ENCODE data around the gene CLTC. TPM values are rescaled to one million over a fixed set of nuclear protein-coding genes. Genes with fewer than 3 reads are reported as not detected.

CLTC gene
- total RNA-seq, 2 experiments from 2014 or later: 81.5 to 89.9 TPM

- H3K4me3 ChIP-seq (ENCODE audit: low read length): no peak overlapping the region
- ChIA-PET CTCF (no interaction called here), POLR2A (interaction anchor here (1.4 kb wide), 1 partner anchor 19 kb away, joined by 3 read pairs; the partner anchor contains the start of gene CLTC)
- H3K4me1 ChIP-seq (ENCODE audit: insufficient read depth, low read length): peaks cover 29% of the 10 kb centered on the region
- no peaks in the 10 kb centered on the region for H3K9me3 ChIP-seq (ENCODE audit: control insufficient read depth in 1 of 2, insufficient read depth in 1 of 2, low read length in 2 of 2)
- TF ChIP-seq CTCF (IDR thresholded peaks at IDR 0.05): no peak
- H3K27ac Mint-ChIP-seq: no peak overlapping the region
- ATAC-seq (ENCODE audit: poor library complexity): no peak
- no peak overlapping the region for H3K27ac ChIP-seq (ENCODE audit: low read depth in 1 of 2, low read length in 2 of 2)
- no peaks in the 10 kb centered on the region for H3K36me3 ChIP-seq (ENCODE audit: insufficient read depth, low read length)
- no peaks in the 10 kb centered on the region for H3K27me3 Mint-ChIP-seq
- no peak for DNase-seq
- no peaks in the 10 kb centered on the region for H3K27me3 ChIP-seq (ENCODE audit: control insufficient read depth in 1 of 2, insufficient read depth in 2 of 2, low read length in 2 of 2)
- peaks cover 79% of the 10 kb centered on the region for H3K4me1 Mint-ChIP-seq (ENCODE audit: low read depth)
- intact Hi-C loops (cut with DNase I, micrococcal nuclease): no loop called here
- peaks cover 16% of the 10 kb centered on the region for H3K36me3 Mint-ChIP-seq (ENCODE audit: low read depth)
- H3K4me3 Mint-ChIP-seq: no peak overlapping the region
- no peaks in the 10 kb centered on the region for H3K9me3 Mint-ChIP-seq
Observed at GRCh38 chr17:59638553-59638952, 18.9 kb downstream of the CLTC start.

DNA sequence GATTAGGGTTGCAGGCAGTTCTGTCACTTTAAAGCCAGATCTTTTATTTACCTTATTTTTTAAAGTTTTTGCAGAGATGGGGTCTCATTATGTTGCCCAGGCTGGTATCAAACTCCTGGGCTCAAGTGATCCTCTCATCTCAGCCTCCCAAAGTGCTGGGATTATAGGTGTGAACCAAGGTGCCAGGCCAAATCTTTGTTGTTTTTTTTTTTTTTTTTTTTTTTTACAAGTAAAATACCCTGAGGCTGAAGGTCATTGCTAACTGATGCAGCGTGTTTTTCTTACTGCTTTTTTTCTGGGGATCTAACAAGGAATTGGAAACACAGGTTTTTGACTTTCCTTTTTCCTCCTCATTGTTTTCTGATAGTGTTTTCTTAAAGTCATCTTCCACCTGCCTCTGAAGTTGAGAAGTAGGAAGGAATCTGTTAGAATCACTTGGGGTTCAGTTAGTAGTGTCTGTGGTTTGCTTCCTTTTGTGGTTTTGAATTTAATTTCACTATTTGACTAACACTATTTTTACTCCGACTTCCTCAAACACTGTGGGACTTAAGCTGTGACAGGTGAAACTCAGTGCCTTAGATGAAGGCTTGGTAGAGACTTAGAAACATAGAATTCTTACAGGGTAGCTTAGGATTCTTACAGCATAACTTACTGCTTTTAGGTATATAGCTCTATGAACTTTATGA is 22.2 kb downstream of the CLTC start:
- H3K36me3 Mint-ChIP-seq (ENCODE audit: low read depth): peaks cover 33% of the 10 kb centered on the region
- ChIA-PET POLR2A (interaction anchor here (0.9 to 3.4 kb wide), 2 partner anchors 23 to 77 kb away, joined by 3 to 32 read pairs; partner anchors contain the start of genes CLTC and DHX40), CTCF (interaction anchor here (0.7 to 1.1 kb wide), 2 partner anchors 11 to 70 kb away, joined by 3 read pairs; no protein-coding TSS in a partner anchor)
- H3K9me3 ChIP-seq (ENCODE audit: control insufficient read depth in 1 of 2, insufficient read depth in 1 of 2, low read length in 2 of 2): no peaks in the 10 kb centered on the region
- H3K27me3 Mint-ChIP-seq: no peaks in the 10 kb centered on the region
- DNase-seq (peak in 3 of 14 experiments; percentile 41 to 63 (median 49)), ATAC-seq (ENCODE audit: poor library complexity) (peak; percentile 89)
- no peak for TF ChIP-seq CTCF (IDR thresholded peaks at IDR 0.05)
- H3K4me3 Mint-ChIP-seq: peak overlapping the region; percentile 32
- H3K9me3 Mint-ChIP-seq: no peaks in the 10 kb centered on the region
- H3K36me3 ChIP-seq (ENCODE audit: insufficient read depth, low read length): peaks cover 30% of the 10 kb centered on the region
- intact Hi-C loops (cut with DNase I, micrococcal nuclease): loop anchor here in 1 of 2 experiments (1.0 to 10.0 kb wide), 2 partner anchors 23 to 63 kb away; partner anchors contain the start of genes CLTC, PTRH2 and VMP1
- no peak overlapping the region for H3K27ac ChIP-seq (ENCODE audit: low read depth in 1 of 2, low read length in 2 of 2)
- peak overlapping the region; percentile 62 for H3K27ac Mint-ChIP-seq
- H3K27me3 ChIP-seq (ENCODE audit: control insufficient read depth in 1 of 2, insufficient read depth in 2 of 2, low read length in 2 of 2): no peaks in the 10 kb centered on the region
- H3K4me1 Mint-ChIP-seq (ENCODE audit: low read depth): peaks cover 63% of the 10 kb centered on the region
- H3K4me3 ChIP-seq (ENCODE audit: low read length): no peak overlapping the region
- peaks cover 23% of the 10 kb centered on the region for H3K4me1 ChIP-seq (ENCODE audit: insufficient read depth, low read length)

DNA sequence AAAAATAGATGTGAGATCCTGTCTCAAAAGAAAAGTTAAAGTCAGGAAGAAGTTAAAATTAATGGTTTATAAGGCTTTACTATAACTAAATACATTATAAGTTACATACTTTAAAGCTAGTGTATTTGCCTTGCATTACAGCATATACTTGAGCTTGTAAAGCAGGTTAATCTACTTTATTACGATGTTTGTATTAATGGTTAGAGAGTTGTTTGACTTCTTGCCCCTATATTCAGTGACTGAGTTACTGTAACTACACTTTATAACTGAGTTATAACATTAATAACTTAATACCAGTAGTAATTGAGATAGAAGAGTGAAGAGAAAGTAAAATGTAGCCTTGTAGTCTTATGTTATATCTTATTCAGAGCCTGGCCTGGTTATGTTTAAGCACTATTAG is 22.9 kb downstream of the CLTC start:
- no peak for DNase-seq
- Mint-ChIP-seq H3K36me3 (ENCODE audit: low read depth) (peaks cover 39% of the 10 kb centered on the region), H3K9me3 (no peaks in the 10 kb centered on the region), H3K4me3 (peak overlapping the region; percentile 32), H3K4me1 (ENCODE audit: low read depth) (peaks cover 70% of the 10 kb centered on the region), H3K27me3 (no peaks in the 10 kb centered on the region), H3K27ac (peak overlapping the region; percentile 62)
- H3K9me3 ChIP-seq (ENCODE audit: control insufficient read depth in 1 of 2, insufficient read depth in 1 of 2, low read length in 2 of 2): no peaks in the 10 kb centered on the region
- intact Hi-C loops (cut with DNase I, micrococcal nuclease): loop anchor here in 1 of 2 experiments (1.0 to 10.0 kb wide), 2 partner anchors 23 to 62 kb away; partner anchors contain the start of genes CLTC, PTRH2 and VMP1
- peaks cover 23% of the 10 kb centered on the region for H3K4me1 ChIP-seq (ENCODE audit: insufficient read depth, low read length)
- ChIA-PET POLR2A (interaction anchor here (0.9 to 3.4 kb wide), 2 partner anchors 23 to 77 kb away, joined by 3 to 32 read pairs; partner anchors contain the start of genes CLTC and DHX40), CTCF (interaction anchor here (0.7 to 1.1 kb wide), 2 partner anchors 10 to 69 kb away, joined by 3 read pairs; no protein-coding TSS in a partner anchor)
- H3K27ac ChIP-seq (ENCODE audit: low read depth in 1 of 2, low read length in 2 of 2): no peak overlapping the region
- TF ChIP-seq CTCF (IDR thresholded peaks at IDR 0.05): no peak
- no peaks in the 10 kb centered on the region for H3K27me3 ChIP-seq (ENCODE audit: control insufficient read depth in 1 of 2, insufficient read depth in 2 of 2, low read length in 2 of 2)
- H3K4me3 ChIP-seq (ENCODE audit: low read length): no peak overlapping the region
- ATAC-seq (ENCODE audit: poor library complexity): no peak
- H3K36me3 ChIP-seq (ENCODE audit: insufficient read depth, low read length): peaks cover 33% of the 10 kb centered on the region
